K562 (cell line): ENCODE data around the gene CDKN2D. TPM values are rescaled to one million over a fixed set of nuclear protein-coding genes. Genes with fewer than 3 reads are reported as not detected.

Experiments
- ARID2 ChIP-seq: fragments of 450-650 bp; IDR thresholded peaks from 2 replicates; pipeline ENCODE4 v1.6.1; 2017; ENCODE audit warnings: antibody characterized with exemption, mild to moderate bottlenecking
- EZH2 ChIP-seq: IDR thresholded peaks from 2 replicates; pipeline ENCODE4 v1.6.1; 2012; ENCODE audit warnings: low read depth, mild to moderate bottlenecking, inconsistent platforms, low read length, borderline replicate concordance
- HDAC6 ChIP-seq: IDR thresholded peaks from 2 replicates; pipeline ENCODE4 v1.6.1; 2012; ENCODE audit warnings: low read depth, mild to moderate bottlenecking, control low read depth, inconsistent platforms, low read length, moderate library complexity
- KDM5B ChIP-seq: fragments of 200-600 bp; sonication (generic); IDR thresholded peaks from 2 replicates; pipeline ENCODE4 v1.6.1; 2012; ENCODE audit warnings: low read depth, mild to moderate bottlenecking, moderate library complexity, low read length, control low read depth, inconsistent platforms; ENCODE audit not compliant: insufficient replicate concordance
- KLF10 ChIP-seq: fragments of 250-450 bp; sonication (Bioruptor Pico); IDR thresholded peaks from 2 replicates; pipeline ENCODE4 v1.6.1; 2021; ENCODE audit warnings: matching md5 sums
- NRF1 ChIP-seq, 2 experiments: fragments of 450-650 bp; IDR thresholded peaks in 1 of 2; conservative IDR thresholded peaks in 1 of 2; 2 replicates each; pipeline ENCODE4 v1.6.1; 2014; ENCODE audit warnings: mild to moderate bottlenecking in 2 of 2
- PHF21A ChIP-seq: fragments of 450-650 bp; IDR thresholded peaks from 2 replicates; pipeline ENCODE4 v1.6.1; 2017; ENCODE audit warnings: low read depth, borderline replicate concordance
- POLR2G ChIP-seq: fragments of 200-400 bp; formaldehyde crosslinking; IDR thresholded peaks from 2 replicates; pipeline ENCODE4 v1.6.1; 2017; ENCODE audit warnings: low read depth, mild to moderate bottlenecking, antibody characterized with exemption, low read length, moderate library complexity
- RBM14 ChIP-seq: fragments of 200-400 bp; formaldehyde crosslinking; IDR thresholded peaks from 2 replicates; pipeline ENCODE4 v1.6.1; 2018; ENCODE audit warnings: low read depth, mild to moderate bottlenecking, low read length, moderate library complexity, borderline replicate concordance; ENCODE audit not compliant: insufficient read depth
- RBM22 ChIP-seq: fragments of 200-400 bp; formaldehyde crosslinking; IDR thresholded peaks from 2 replicates; pipeline ENCODE4 v1.6.1; 2018; ENCODE audit warnings: low read length, low read depth; ENCODE audit not compliant: poor library complexity, severe bottlenecking
- SNRNP70 ChIP-seq: fragments of 200-400 bp; formaldehyde crosslinking; optimal IDR thresholded peaks from 2 replicates; pipeline ENCODE3; 2017; ENCODE audit warnings: low read depth, low read length
- TSC22D4 ChIP-seq: fragments of 450-650 bp; IDR thresholded peaks from 2 replicates; pipeline ENCODE4 v1.6.1; 2016; ENCODE audit warnings: missing genetic modification characterization, missing biosample characterization, control low read depth
- ZC3H8 ChIP-seq: fragments of 450-650 bp; IDR thresholded peaks from 2 replicates; pipeline ENCODE4 v1.6.1; 2017
- ZNF165 ChIP-seq: fragments of 250-450 bp; sonication (Bioruptor Pico); IDR thresholded peaks from 2 replicates; pipeline ENCODE4 v1.4.0; 2020; ENCODE audit warnings: borderline replicate concordance
- ZNF175 ChIP-seq: fragments of 200-800 bp; sonication (Bioruptor generic); IDR thresholded peaks from 2 replicates; pipeline ENCODE4 v1.6.1; 2016; ENCODE audit warnings: low read depth, mild to moderate bottlenecking, missing genetic modification characterization, missing compliant biosample characterization
- ZNF212 ChIP-seq: fragments of 450-650 bp; formaldehyde crosslinking; IDR thresholded peaks from 2 replicates; pipeline ENCODE4 v1.4.0; 2020; ENCODE audit warnings: mild to moderate bottlenecking
- ZNF347 ChIP-seq: fragments of 450-650 bp; formaldehyde crosslinking; IDR thresholded peaks from 2 replicates; pipeline ENCODE4 v1.4.0; 2020; ENCODE audit warnings: low read depth, mild to moderate bottlenecking, moderate library complexity
- ZNF354B ChIP-seq: fragments of 250-450 bp; sonication (Bioruptor Pico); IDR thresholded peaks from 2 replicates; pipeline ENCODE4 v1.4.0; 2020
- ZNF764 ChIP-seq: fragments of 250-450 bp; sonication (Bioruptor Pico); IDR thresholded peaks from 2 replicates; pipeline ENCODE4 v1.4.0; 2020; ENCODE audit warnings: low read depth, mild to moderate bottlenecking, moderate library complexity
- ZNF79 ChIP-seq: fragments of 250-450 bp; sonication (Bioruptor Pico); IDR thresholded peaks from 2 replicates; pipeline ENCODE4 v1.4.0; 2020; ENCODE audit warnings: low read depth, mild to moderate bottlenecking, moderate library complexity
- polyA plus RNA-seq, 8 experiments: library from polyadenylated mRNA; depleted of rRNA in 4 of 8; stranded (reverse) in 5 of 8; unstranded in 3 of 8; fragments of >200 nt; fragmentation: Nextera tagmentation in 2 of 8; fragmentation: Illumina TruSeq in 1 of 8; extraction: Ambion mirVana in 2 of 8; extraction: Trizol in 1 of 8; gene quantifications; 2 replicates each; pipeline versions ENCODE4 v1.2.1 to v1.2.3, GENCODE V29; 2011 to 2014; ENCODE audit warnings: inconsistent platforms in 1 of 8, missing spikeins in 1 of 8
- total RNA-seq, 7 experiments: library from RNA; depleted of rRNA in 6 of 7; stranded (reverse); fragments of >200 nt in 6 of 7; fragmentation: Illumina TruSeq in 2 of 7; extraction: Trizol in 2 of 7; gene quantifications; 2 replicates each; pipeline versions ENCODE4 v1.2.1 to v1.2.3, GENCODE V29; 2011 to 2021; ENCODE audit warnings: low replicate concordance in 1 of 7
- TF ChIP-seq, protein P1 (sequence below): fragments of 250-450 bp; sonication (Bioruptor Pico); IDR thresholded peaks from 2 replicates; pipeline ENCODE4 v1.6.1; 2021; ENCODE audit warnings: mild to moderate bottlenecking
- TF ChIP-seq, protein P2 (sequence below): fragments of 450-650 bp; formaldehyde crosslinking; IDR thresholded peaks from 2 replicates; pipeline ENCODE4 v1.4.0; 2022; ENCODE audit warnings: missing genetic modification characterization
- TF ChIP-seq, protein P3 (sequence below): IDR thresholded peaks from 3 replicates; pipeline ENCODE4 v1.6.1; 2011; ENCODE audit warnings: borderline replicate concordance, mild to moderate bottlenecking, moderate library complexity; ENCODE audit not compliant: insufficient read length; ENCODE audit errors: extremely low read depth
- TF ChIP-seq, protein P4 (sequence below): sonication (generic); formaldehyde crosslinking; IDR thresholded peaks from 2 replicates; pipeline ENCODE4 v1.8.0; 2022; ENCODE audit warnings: mild to moderate bottlenecking, low read depth, missing genetic modification reagents

Gene CDKN2D
- total and polyA plus RNA-seq, 9 of the 15 experiments (the other 6 are each of a cell fraction or from before 2014, with no cell fraction given) = 0.41 to 8.2 (median 3.7) TPM

DNA sequence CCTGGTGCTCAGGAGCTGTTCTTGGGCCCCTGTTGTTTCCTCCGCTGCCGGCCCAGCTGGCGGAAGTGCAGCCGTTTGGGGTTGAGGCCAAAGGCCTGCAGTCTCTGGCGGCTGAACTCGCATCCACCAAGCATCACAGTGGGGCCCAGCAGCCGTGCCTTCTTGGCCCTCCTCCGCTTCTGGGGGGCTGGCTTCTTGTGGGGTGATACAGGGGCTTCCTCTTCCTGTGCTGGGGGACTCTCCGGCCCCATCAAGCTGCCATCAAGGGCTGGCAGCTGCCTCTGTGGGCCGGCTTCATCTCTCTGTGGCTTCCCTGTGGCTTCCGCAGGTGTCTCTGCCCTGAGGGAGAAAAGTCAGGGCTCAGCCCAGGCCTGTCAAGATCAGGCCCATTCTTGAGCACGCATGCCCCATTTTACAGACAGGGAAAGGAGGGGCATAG is 14.8 kb downstream of the CDKN2D start (continued):
- TF ChIP-seq, protein P1, sequence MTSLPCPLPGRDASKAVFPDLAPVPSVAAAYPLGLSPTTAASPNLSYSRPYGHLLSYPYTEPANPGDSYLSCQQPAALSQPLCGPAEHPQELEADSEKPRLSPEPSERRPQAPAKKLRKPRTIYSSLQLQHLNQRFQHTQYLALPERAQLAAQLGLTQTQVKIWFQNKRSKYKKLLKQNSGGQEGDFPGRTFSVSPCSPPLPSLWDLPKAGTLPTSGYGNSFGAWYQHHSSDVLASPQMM (CRISPR knock-in tag) = no peak
- TF ChIP-seq NRF1 (conservative IDR thresholded peaks at IDR 0.05 in 1 of 2, IDR thresholded peaks at IDR 0.05 in 1 of 2) (no peak), ZNF175 (no peak), ZNF764 (CRISPR knock-in tag) (no peak), ZC3H8 (no peak), ZNF354B (CRISPR knock-in tag) (no peak), SNRNP70 (no peak), EZH2 (no peak), ZNF165 (CRISPR knock-in tag) (no peak), ARID2 (no peak), RBM14 (0 out of 2 replicates have a peak, but pooled peaks have one; percentile 26), HDAC6 (no peak), KDM5B (no peak), ZNF79 (CRISPR knock-in tag) (no peak), ZNF212 (CRISPR knock-in tag) (no peak), RBM22 (peak; percentile 90), TSC22D4 (no peak), KLF10 (no peak), POLR2G (peak; percentile 79), PHF21A (no peak), ZNF347 (CRISPR knock-in tag) (no peak)
- TF ChIP-seq, protein P2, sequence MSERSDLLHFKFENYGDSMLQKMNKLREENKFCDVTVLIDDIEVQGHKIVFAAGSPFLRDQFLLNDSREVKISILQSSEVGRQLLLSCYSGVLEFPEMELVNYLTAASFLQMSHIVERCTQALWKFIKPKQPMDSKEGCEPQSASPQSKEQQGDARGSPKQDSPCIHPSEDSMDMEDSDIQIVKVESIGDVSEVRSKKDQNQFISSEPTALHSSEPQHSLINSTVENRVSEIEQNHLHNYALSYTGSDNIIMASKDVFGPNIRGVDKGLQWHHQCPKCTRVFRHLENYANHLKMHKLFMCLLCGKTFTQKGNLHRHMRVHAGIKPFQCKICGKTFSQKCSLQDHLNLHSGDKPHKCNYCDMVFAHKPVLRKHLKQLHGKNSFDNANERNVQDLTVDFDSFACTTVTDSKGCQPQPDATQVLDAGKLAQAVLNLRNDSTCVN (CRISPR knock-in tag) = no peak
- TF ChIP-seq, protein P3, sequence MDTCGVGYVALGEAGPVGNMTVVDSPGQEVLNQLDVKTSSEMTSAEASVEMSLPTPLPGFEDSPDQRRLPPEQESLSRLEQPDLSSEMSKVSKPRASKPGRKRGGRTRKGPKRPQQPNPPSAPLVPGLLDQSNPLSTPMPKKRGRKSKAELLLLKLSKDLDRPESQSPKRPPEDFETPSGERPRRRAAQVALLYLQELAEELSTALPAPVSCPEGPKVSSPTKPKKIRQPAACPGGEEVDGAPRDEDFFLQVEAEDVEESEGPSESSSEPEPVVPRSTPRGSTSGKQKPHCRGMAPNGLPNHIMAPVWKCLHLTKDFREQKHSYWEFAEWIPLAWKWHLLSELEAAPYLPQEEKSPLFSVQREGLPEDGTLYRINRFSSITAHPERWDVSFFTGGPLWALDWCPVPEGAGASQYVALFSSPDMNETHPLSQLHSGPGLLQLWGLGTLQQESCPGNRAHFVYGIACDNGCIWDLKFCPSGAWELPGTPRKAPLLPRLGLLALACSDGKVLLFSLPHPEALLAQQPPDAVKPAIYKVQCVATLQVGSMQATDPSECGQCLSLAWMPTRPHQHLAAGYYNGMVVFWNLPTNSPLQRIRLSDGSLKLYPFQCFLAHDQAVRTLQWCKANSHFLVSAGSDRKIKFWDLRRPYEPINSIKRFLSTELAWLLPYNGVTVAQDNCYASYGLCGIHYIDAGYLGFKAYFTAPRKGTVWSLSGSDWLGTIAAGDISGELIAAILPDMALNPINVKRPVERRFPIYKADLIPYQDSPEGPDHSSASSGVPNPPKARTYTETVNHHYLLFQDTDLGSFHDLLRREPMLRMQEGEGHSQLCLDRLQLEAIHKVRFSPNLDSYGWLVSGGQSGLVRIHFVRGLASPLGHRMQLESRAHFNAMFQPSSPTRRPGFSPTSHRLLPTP = no peak
- TF ChIP-seq, protein P4, sequence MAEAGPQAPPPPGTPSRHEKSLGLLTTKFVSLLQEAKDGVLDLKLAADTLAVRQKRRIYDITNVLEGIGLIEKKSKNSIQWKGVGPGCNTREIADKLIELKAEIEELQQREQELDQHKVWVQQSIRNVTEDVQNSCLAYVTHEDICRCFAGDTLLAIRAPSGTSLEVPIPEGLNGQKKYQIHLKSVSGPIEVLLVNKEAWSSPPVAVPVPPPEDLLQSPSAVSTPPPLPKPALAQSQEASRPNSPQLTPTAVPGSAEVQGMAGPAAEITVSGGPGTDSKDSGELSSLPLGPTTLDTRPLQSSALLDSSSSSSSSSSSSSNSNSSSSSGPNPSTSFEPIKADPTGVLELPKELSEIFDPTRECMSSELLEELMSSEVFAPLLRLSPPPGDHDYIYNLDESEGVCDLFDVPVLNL (CRISPR knock-in tag) = no peak
